ENCODE results near the gene SLC4A9. TPM values are rescaled to one million over a fixed set of nuclear protein-coding genes. Genes with fewer than 3 reads are reported as not detected.
A peak's percentile ranks its signal among the peaks of the same experiment; 100 is the strongest.

Gene SLC4A9
- polyA plus RNA-seq, 1 experiment: not detected

DNA sequence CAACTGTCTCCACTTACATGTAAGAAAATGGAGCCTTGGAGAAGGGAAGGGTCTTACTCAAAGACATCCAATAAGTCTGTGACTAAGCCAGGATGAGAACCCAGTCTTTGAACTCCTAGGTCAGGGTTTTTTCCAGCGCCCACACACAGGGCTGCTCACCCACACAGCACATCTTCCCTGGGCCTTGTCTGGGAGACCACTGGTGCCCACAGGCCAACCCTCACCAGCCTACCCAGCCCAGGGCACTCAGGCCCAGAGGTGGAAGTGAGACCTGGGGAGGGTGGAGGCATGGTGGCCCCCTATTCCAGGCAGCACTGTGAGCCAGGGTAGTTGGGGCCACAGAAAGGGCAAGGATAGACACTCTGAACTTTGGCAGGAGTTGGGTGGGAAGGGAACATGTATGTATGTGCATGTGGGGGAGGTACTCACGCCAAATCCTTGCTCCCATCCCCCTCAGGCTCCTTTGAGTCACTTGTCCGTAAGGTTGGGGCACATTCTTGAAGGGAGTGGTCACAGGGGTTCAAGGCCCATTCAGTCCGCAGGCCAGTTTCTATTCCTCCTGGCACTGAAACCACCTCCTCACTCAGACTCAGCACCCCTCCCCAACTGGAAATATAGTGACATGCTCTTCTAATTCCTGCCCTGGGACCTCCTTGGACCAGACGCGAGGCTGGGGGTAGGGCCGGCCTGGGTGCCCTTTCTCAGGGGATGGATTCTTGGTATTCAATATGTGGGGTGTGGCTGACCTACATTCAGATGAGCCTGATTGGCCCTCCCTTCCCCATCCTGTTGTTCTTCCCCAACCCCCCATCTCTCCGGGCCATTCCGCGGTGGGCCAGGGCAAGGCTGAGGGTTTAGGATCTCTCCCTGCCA lies 2.9 kb upstream of the SLC4A9 start:
- H3K4me3 ChIP-seq (ENCODE audit: low read depth, low read length): no peak overlapping the region
- no peaks in the 10 kb centered on the region for H3K36me3 ChIP-seq (ENCODE audit: control insufficient read depth, insufficient read depth, low read length)
- TF ChIP-seq, protein P1, sequence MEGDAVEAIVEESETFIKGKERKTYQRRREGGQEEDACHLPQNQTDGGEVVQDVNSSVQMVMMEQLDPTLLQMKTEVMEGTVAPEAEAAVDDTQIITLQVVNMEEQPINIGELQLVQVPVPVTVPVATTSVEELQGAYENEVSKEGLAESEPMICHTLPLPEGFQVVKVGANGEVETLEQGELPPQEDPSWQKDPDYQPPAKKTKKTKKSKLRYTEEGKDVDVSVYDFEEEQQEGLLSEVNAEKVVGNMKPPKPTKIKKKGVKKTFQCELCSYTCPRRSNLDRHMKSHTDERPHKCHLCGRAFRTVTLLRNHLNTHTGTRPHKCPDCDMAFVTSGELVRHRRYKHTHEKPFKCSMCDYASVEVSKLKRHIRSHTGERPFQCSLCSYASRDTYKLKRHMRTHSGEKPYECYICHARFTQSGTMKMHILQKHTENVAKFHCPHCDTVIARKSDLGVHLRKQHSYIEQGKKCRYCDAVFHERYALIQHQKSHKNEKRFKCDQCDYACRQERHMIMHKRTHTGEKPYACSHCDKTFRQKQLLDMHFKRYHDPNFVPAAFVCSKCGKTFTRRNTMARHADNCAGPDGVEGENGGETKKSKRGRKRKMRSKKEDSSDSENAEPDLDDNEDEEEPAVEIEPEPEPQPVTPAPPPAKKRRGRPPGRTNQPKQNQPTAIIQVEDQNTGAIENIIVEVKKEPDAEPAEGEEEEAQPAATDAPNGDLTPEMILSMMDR (IDR thresholded peaks at IDR 0.05; ENCODE audit: insufficient read depth, low read depth, low read length): no peak
- ChIA-PET POLR2A (no interaction called here), CTCF (interaction anchor here (0.9 to 22.9 kb wide), 3 partner anchors 21 to 110 kb away, joined by 3 to 813 read pairs (median 3); no protein-coding TSS in a partner anchor)
- H3K27me3 ChIP-seq (ENCODE audit: control insufficient read depth, insufficient read depth, low read length): no peaks in the 10 kb centered on the region
- no peak for DNase-seq (ENCODE audit: low read depth)

DNA sequence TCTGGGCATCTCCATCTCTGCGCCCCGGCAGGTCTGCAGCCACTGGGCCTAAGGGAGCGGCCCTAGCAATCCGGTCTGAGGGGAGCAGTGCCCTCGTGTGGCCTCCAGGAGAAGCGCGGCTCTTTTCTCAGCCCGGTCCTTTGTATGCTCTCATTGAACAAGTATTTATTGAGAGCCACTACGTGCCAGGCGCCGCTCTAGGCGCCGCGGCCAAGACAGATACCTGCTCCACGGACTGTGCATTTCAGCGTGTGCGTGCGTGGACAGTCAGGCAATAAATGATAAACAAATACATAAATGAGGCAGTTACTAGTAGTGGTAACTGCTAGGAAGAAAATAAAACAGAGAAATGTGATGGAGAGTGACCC lies 2.3 kb upstream of the SLC4A9 start:
- ChIA-PET CTCF (interaction anchor here (1.0 to 11.3 kb wide), 3 partner anchors 11 to 116 kb away, joined by 4 to 230 read pairs (median 28); partner anchors contain the start of gene HBEGF), POLR2A (no interaction called here)
- Histone ChIP-seq H3K4me3 (ENCODE audit: low read depth, low read length) (no peak overlapping the region), H3K36me3 (ENCODE audit: control insufficient read depth, insufficient read depth, low read length) (no peaks in the 10 kb centered on the region), H3K27me3 (ENCODE audit: control insufficient read depth, insufficient read depth, low read length) (no peaks in the 10 kb centered on the region)
- TF ChIP-seq, protein P1 (IDR thresholded peaks at IDR 0.05; ENCODE audit: insufficient read depth, low read depth, low read length): peak; percentile 95
- peak; percentile 41 for DNase-seq (ENCODE audit: low read depth)

DNA sequence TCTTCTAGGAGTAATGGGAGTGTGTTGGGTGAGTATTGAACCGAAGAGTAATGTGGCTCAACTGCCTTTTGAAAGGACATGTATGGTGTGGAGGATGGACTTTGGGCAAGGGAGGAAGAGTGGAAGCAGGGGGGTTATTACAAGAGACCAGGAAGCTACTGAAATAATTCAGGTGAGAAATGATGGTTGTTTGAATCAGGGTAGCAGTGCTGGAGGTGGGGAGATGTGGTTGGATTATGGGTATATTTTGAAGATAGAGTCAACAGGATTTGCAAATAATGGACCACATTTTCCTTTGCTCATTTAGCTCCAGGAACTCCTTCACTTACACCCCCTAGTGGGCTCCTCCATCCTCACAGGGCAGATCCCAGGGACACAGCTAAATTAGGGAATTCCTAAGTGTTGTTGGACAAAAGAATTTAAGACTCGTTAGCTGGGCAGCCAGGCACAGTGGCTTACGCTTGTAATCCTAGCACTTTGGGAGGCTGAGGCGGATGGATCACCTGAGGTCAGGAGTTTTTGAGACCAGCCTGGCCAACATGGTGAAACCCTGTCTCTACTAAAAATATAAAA lies 1.2 kb upstream of the SLC4A9 start:
- DNase-seq (ENCODE audit: low read depth): no peak
- H3K4me3 ChIP-seq (ENCODE audit: low read depth, low read length): no peak overlapping the region
- ChIA-PET CTCF (interaction anchor here (0.6 to 11.3 kb wide), 20 partner anchors 8 to 571 kb away, joined by 3 to 230 read pairs (median 3); partner anchors contain the start of genes HARS1, HARS2 and HBEGF), POLR2A (no interaction called here)
- no peaks in the 10 kb centered on the region for H3K36me3 ChIP-seq (ENCODE audit: control insufficient read depth, insufficient read depth, low read length)
- no peaks in the 10 kb centered on the region for H3K27me3 ChIP-seq (ENCODE audit: control insufficient read depth, insufficient read depth, low read length)
- TF ChIP-seq, protein P1 (IDR thresholded peaks at IDR 0.05; ENCODE audit: insufficient read depth, low read depth, low read length): peak; percentile 59

DNA sequence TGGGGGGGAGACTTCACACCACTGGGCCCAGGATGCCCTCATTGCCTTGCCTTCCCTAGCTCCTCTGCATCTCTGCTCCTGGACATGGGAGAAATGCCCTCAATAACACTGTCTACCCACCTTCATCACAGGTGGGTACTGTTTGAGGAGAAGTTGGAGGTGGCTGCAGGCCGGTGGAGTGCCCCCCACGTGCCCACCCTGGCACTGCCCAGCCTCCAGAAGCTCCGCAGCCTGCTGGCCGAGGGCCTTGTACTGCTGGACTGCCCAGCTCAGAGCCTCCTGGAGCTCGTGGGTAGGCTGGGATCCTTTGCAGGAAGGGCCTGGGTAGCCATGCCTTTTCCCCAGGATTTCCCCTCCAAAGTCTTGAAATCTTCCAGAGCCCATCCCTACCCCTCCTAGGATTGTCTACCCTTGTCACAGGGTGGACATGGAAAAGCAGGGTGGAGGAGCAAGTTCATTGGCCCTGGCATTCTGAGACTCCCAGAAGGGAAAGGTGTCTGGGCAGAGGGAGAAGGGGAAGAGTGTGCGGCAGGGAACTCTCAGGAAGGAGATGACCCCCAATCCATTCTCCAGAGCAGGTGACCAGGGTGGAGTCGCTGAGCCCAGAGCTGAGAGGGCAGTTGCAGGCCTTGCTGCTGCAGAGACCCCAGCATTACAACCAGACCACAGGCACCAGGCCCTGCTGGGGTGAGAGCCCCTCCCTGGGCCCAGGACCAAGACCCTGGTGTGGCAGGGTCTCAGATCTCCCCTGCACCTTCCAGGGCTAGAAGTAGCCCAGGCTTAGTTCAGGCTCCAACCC lies 886 bp downstream of the SLC4A9 start:
- TF ChIP-seq, protein P1 (IDR thresholded peaks at IDR 0.05; ENCODE audit: insufficient read depth, low read depth, low read length): no peak
- ChIA-PET POLR2A (interaction anchor here (0.6 kb wide), 1 partner anchor 29 kb away, joined by 29 read pairs; no protein-coding TSS in a partner anchor), CTCF (interaction anchor here (0.7 to 11.3 kb wide), 7 partner anchors 9 to 286 kb away, joined by 3 to 230 read pairs (median 5); partner anchors contain the start of genes HBEGF, IK and NDUFA2)
- DNase-seq (ENCODE audit: low read depth): no peak
- no peaks in the 10 kb centered on the region for H3K36me3 ChIP-seq (ENCODE audit: control insufficient read depth, insufficient read depth, low read length)
- no peak overlapping the region for H3K4me3 ChIP-seq (ENCODE audit: low read depth, low read length)
- no peaks in the 10 kb centered on the region for H3K27me3 ChIP-seq (ENCODE audit: control insufficient read depth, insufficient read depth, low read length)

Measured in BJ (cell line).